ENCODE data around the gene IPO13. TPM values are rescaled to one million over a fixed set of nuclear protein-coding genes. Genes with fewer than 3 reads are reported as not detected.

The IPO13 gene
- total RNA-seq, 2 experiments from 2014 or later = 13.3 TPM

DNA sequence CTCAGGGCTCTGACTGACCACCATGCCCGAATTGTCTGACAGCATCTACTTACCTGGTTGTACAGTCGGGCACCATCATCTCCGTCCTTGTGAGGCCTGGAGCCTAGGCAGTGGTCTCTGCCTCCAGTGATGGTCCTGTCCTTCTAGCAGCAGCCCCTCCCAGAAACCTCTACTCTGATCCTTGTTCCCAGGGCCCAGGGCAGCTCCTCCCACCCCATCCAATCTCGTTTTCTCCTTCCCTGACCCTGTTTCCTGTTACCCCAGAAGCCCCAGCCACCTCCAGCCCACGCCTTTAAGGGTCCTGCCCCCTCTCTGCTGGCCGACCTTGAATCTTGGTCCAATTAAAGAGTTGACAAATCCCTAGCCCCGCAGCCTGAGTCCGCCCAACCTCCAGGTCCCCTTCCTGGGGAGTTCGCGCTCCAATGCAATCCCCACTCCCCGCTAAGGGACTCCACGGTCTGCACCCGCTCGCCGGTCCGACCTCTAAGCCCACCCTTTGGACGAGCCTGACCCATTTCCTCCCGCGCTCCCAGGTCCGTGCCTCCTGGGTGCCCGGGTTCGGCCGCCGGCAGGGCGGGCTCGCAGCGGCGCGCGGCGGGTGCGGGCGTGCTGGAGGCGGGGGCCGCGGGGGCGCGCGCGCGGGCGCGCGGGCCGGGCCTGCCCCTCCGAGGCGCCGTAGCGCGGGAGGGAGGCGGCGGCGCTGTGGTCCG is 32.0 kb downstream of the IPO13 start, which contains the start of gene B4GALT2:
Gene B4GALT2 (plus strand): TSS at position 660 of the 710 bp plus-strand sequence. CDS start 1,951 bp downstream, outside the sequence.
- peak; percentile 50 for DNase-seq
- Mint-ChIP-seq H3K9me3 (no peaks in the 10 kb centered on the region), H3K27ac (no peak within 1 kb of the TSS), H3K4me1 (ENCODE audit: low read depth) (peaks cover 52% of the 10 kb centered on the region), H3K36me3 (peaks cover 24% of the 10 kb centered on the region), H3K27me3 (no peaks in the 10 kb centered on the region), H3K4me3 (peak within 1 kb of the TSS; percentile 88)
- intact Hi-C loops (cut with micrococcal nuclease) = no loop called here
- POLR2A ChIA-PET = no interaction called here
- CTCF ChIA-PET = no interaction called here

GRCh38 chr1:43979261-43979527 is 32.4 kb downstream of the IPO13 start:
- no peak overlapping the region for H3K4me3 Mint-ChIP-seq
- POLR2A ChIA-PET = no interaction called here
- H3K27ac Mint-ChIP-seq = no peak overlapping the region
- CTCF ChIA-PET = no interaction called here
- H3K27me3 Mint-ChIP-seq = no peaks in the 10 kb centered on the region
- no peaks in the 10 kb centered on the region for H3K9me3 Mint-ChIP-seq
- DNase-seq = no peak
- intact Hi-C loops (cut with micrococcal nuclease) = no loop called here
- peaks cover 47% of the 10 kb centered on the region for H3K4me1 Mint-ChIP-seq (ENCODE audit: low read depth)
- peaks cover 26% of the 10 kb centered on the region for H3K36me3 Mint-ChIP-seq

DNA sequence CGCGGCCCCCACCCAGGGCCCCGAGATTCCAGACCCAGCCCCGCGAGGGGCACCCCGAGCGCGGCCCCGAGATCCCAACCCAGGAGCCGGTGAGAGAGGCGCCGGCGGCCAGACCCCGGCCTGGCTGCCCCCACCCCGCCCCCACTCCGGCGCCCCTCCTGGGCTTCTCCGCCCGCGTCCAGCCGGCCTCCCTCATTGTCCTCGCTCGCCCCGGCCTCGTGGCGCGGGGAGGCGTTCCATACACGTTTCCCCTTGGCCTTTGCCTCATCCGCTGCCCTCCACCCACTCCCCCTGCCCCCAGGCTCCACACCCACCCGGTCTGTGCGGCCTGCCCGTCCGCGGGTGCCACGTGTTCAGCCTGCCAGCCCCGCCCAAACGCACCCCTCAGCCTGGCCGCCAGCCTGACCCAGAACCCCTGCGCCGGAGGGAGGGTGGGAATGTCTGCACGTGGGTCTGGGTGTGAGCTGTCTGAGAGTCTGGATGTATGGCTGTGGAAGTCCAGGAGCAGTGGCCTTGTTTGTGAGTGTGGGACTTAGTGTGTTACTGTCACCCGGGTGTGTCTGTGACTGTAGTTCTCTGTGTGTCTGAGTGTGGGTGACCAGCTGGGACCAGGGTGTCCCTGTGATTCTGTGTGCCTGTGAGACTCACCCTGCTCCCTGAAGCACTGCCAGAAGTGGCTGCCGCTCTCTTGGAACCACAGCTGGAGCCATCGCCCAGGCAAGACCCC is 32.9 kb downstream of the IPO13 start:
- H3K9me3 Mint-ChIP-seq = no peaks in the 10 kb centered on the region
- CTCF ChIA-PET = no interaction called here
- peaks cover 46% of the 10 kb centered on the region for H3K4me1 Mint-ChIP-seq (ENCODE audit: low read depth)
- intact Hi-C loops (cut with micrococcal nuclease) = no loop called here
- no peaks in the 10 kb centered on the region for H3K27me3 Mint-ChIP-seq
- no peak overlapping the region for H3K27ac Mint-ChIP-seq
- POLR2A ChIA-PET = interaction anchor here (0.9 kb wide), 1 partner anchor 32 kb away, joined by 3 read pairs; the partner anchor contains the start of gene IPO13
- H3K36me3 Mint-ChIP-seq = peaks cover 29% of the 10 kb centered on the region
- peak overlapping the region; percentile 88 for H3K4me3 Mint-ChIP-seq
- peak; percentile 46 for DNase-seq

DNA sequence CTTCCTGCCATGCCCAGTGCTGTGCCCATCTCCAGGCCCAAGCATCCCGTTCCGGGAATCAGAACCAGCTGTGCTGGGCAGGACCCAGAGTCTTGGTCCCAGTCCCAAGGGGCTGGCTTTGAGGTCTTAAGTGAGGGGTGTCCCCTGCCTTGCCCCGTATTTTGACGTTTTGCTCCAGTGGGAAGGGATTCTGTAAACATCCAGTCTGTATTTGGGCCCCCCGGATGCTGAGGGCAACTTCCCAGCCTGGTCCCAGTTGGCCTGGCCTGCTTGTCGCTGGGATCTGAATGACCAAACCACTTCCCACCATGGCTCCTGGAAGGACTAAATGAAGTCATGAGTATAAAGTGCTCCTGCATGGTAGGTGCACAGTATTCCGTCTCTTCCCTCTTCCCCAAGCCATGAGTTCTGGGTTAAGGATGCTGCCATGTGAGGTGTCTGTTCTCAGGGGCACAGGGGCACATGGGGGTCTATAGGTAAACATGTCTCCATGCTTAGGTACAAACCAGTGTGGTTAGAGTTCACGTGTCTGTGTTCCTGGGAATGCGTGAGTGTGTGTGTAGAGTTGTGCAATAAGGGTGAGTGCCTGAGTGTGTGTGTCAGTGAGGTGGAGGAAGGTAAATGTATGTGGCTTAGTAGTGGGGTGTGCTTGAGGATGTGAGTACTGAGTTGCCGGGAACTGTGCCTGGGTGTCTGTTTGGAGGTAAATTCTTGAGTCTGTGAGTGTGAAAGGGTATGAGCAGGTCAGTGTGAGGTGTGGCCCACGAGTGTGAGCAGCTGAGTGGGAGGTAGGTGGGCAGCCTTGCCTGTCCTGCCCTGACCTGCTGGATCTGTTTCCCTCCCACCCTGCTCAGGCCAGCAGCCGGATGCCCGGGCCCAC is 33.7 kb downstream of the IPO13 start:
- intact Hi-C loops (cut with micrococcal nuclease) = no loop called here
- no peak for DNase-seq
- Mint-ChIP-seq H3K4me1 (ENCODE audit: low read depth) (peaks cover 45% of the 10 kb centered on the region), H3K4me3 (peak overlapping the region; percentile 88), H3K27ac (no peak overlapping the region), H3K27me3 (no peaks in the 10 kb centered on the region), H3K9me3 (no peaks in the 10 kb centered on the region), H3K36me3 (peaks cover 31% of the 10 kb centered on the region)
- POLR2A ChIA-PET = interaction anchor here (0.9 kb wide), 1 partner anchor 33 kb away, joined by 3 read pairs; the partner anchor contains the start of gene IPO13
- CTCF ChIA-PET = no interaction called here

GRCh38 chr1:43981135-43981491 is 34.4 kb downstream of the IPO13 start:
- POLR2A ChIA-PET = no interaction called here
- Mint-ChIP-seq H3K36me3 (peaks cover 33% of the 10 kb centered on the region), H3K27me3 (no peaks in the 10 kb centered on the region), H3K27ac (no peak overlapping the region), H3K4me1 (ENCODE audit: low read depth) (peaks cover 39% of the 10 kb centered on the region), H3K9me3 (no peaks in the 10 kb centered on the region), H3K4me3 (no peak overlapping the region)
- intact Hi-C loops (cut with micrococcal nuclease) = no loop called here
- CTCF ChIA-PET = interaction anchor here (1.2 kb wide), 1 partner anchor 46 kb away, joined by 3 read pairs; no protein-coding TSS in a partner anchor
- no peak for DNase-seq

DNA sequence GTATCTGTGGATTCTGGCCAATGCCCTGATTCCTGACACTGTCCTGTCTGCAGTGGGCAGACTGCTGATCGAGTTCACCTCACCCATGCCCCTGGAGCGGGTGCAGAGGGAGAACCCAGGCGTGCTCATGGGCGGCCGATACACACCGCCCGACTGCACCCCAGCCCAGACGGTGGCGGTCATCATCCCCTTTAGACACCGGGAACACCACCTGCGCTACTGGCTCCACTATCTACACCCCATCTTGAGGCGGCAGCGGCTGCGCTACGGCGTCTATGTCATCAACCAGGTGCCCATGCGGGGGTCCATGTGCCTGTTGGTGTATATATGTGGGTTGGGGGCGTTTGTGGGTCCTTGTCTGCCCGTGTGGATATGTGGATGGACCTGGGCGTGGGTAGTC is 34.9 kb downstream of the IPO13 start:
- intact Hi-C loops (cut with micrococcal nuclease) = no loop called here
- POLR2A ChIA-PET = no interaction called here

GRCh38 chr1:43982241-43982640 is 35.5 kb downstream of the IPO13 start:
- no peak overlapping the region for H3K27ac Mint-ChIP-seq
- H3K27me3 Mint-ChIP-seq = no peaks in the 10 kb centered on the region
- ChIA-PET POLR2A (no interaction called here), CTCF (interaction anchor here (1.2 kb wide), 1 partner anchor 47 kb away, joined by 3 read pairs; no protein-coding TSS in a partner anchor)
- no peak overlapping the region for H3K4me3 Mint-ChIP-seq
- H3K4me1 Mint-ChIP-seq (ENCODE audit: low read depth) = peaks cover 28% of the 10 kb centered on the region
- DNase-seq = no peak
- no peaks in the 10 kb centered on the region for H3K9me3 Mint-ChIP-seq
- peaks cover 25% of the 10 kb centered on the region for H3K36me3 Mint-ChIP-seq
- intact Hi-C loops (cut with micrococcal nuclease) = no loop called here

More for the DNA sequence above, 34.9 kb downstream of the IPO13 start:
- Mint-ChIP-seq H3K9me3 (no peaks in the 10 kb centered on the region), H3K4me1 (ENCODE audit: low read depth) (peaks cover 34% of the 10 kb centered on the region), H3K36me3 (peaks cover 31% of the 10 kb centered on the region), H3K4me3 (no peak overlapping the region), H3K27ac (no peak overlapping the region), H3K27me3 (no peaks in the 10 kb centered on the region)
- DNase-seq = no peak
- CTCF ChIA-PET = interaction anchor here (1.2 kb wide), 1 partner anchor 47 kb away, joined by 3 read pairs; no protein-coding TSS in a partner anchor

- ChIA-PET POLR2A (no interaction called here), CTCF (no interaction called here)
- Mint-ChIP-seq H3K4me1 (ENCODE audit: low read depth) (peaks cover 22% of the 10 kb centered on the region), H3K27me3 (no peaks in the 10 kb centered on the region), H3K36me3 (peaks cover 19% of the 10 kb centered on the region), H3K27ac (no peak overlapping the region), H3K9me3 (no peaks in the 10 kb centered on the region), H3K4me3 (no peak overlapping the region)
- no peak for DNase-seq
- intact Hi-C loops (cut with micrococcal nuclease) = no loop called here
These were observed 36.1 kb downstream of the IPO13 start for GRCh38 chr1:43982808-43983207.

GRCh38 chr1:43983253-43983899 is 36.6 kb downstream of the IPO13 start:
- Mint-ChIP-seq H3K4me1 (ENCODE audit: low read depth) (peaks cover 17% of the 10 kb centered on the region), H3K27ac (no peak overlapping the region), H3K9me3 (no peaks in the 10 kb centered on the region), H3K36me3 (peaks cover 15% of the 10 kb centered on the region), H3K4me3 (no peak overlapping the region), H3K27me3 (no peaks in the 10 kb centered on the region)
- no peak for DNase-seq
- ChIA-PET CTCF (no interaction called here), POLR2A (no interaction called here)
- intact Hi-C loops (cut with micrococcal nuclease) = no loop called here

GRCh38 chr1:43984855-43985254 is 38.1 kb downstream of the IPO13 start:
- peaks cover 15% of the 10 kb centered on the region for H3K36me3 Mint-ChIP-seq
- H3K4me1 Mint-ChIP-seq (ENCODE audit: low read depth) = peaks cover 10% of the 10 kb centered on the region
- CTCF ChIA-PET = no interaction called here
- POLR2A ChIA-PET = no interaction called here
- no peak overlapping the region for H3K4me3 Mint-ChIP-seq
- intact Hi-C loops (cut with micrococcal nuclease) = no loop called here
- no peak overlapping the region for H3K27ac Mint-ChIP-seq
- no peaks in the 10 kb centered on the region for H3K9me3 Mint-ChIP-seq
- H3K27me3 Mint-ChIP-seq = no peaks in the 10 kb centered on the region
- DNase-seq = no peak

- no peaks in the 10 kb centered on the region for H3K27me3 Mint-ChIP-seq
- POLR2A ChIA-PET = no interaction called here
These were observed 39.3 kb downstream of the IPO13 start for GRCh38 chr1:43985984-43986595.

More at GRCh38 chr1:43985984-43986595, 39.3 kb downstream of the IPO13 start:
- Mint-ChIP-seq H3K4me3 (no peak overlapping the region), H3K27ac (no peak overlapping the region), H3K36me3 (peaks cover 11% of the 10 kb centered on the region), H3K9me3 (no peaks in the 10 kb centered on the region), H3K4me1 (ENCODE audit: low read depth) (peaks cover 4% of the 10 kb centered on the region)
- no peak for DNase-seq
- intact Hi-C loops (cut with micrococcal nuclease) = no loop called here
- CTCF ChIA-PET = interaction anchor here (1.3 kb wide), 1 partner anchor 63 kb away, joined by 6 read pairs; no protein-coding TSS in a partner anchor

Measured in activated CD4-positive, alpha-beta memory T cell treated with anti-CD3 and anti-CD28 coated beads for 36 hours (primary cell).